ENCODE data around the gene KDM2B. TPM values are rescaled to one million over a fixed set of nuclear protein-coding genes. Genes with fewer than 3 reads are reported as not detected.

The KDM2B gene
- total RNA-seq, 2 donors from 2014 or later = 18.1 to 39.3 TPM

GRCh38 chr12:121508533-121508932 is 72.3 kb downstream of the KDM2B start:
- no peak overlapping the region for H3K27ac ChIP-seq
- intact Hi-C loops (cut with DNase I) = no loop called here
- WGBS = 89% methylated on average over 11 of the region's 11 CpGs
- no peaks in the 10 kb centered on the region for H3K27me3 ChIP-seq (replicated peaks; ENCODE audit: insufficient read depth)
- TF ChIP-seq CTCF (IDR thresholded peaks at IDR 0.05) (no peak), POLR2AphosphoS5 (IDR thresholded peaks at IDR 0.05) (no peak), POLR2A (IDR thresholded peaks at IDR 0.05) (no peak)
- H3K36me3 ChIP-seq = no peaks in the 10 kb centered on the region
- no peak for DNase-seq (ENCODE audit: low spot score)
- H3K4me1 ChIP-seq (replicated peaks) = no peaks in the 10 kb centered on the region
- H3K4me3 ChIP-seq = no peak overlapping the region
- H3K9me3 ChIP-seq = no peaks in the 10 kb centered on the region

GRCh38 chr12:121507984-121508383 is 72.8 kb downstream of the KDM2B start:
- Histone ChIP-seq H3K4me1 (replicated peaks) (no peaks in the 10 kb centered on the region), H3K27me3 (replicated peaks; ENCODE audit: insufficient read depth) (no peaks in the 10 kb centered on the region), H3K27ac (no peak overlapping the region), H3K36me3 (no peaks in the 10 kb centered on the region), H3K9me3 (no peaks in the 10 kb centered on the region), H3K4me3 (no peak overlapping the region)
- DNase-seq (ENCODE audit: low spot score) = no peak
- intact Hi-C loops (cut with DNase I) = no loop called here
- TF ChIP-seq CTCF (IDR thresholded peaks at IDR 0.05) (no peak), POLR2A (IDR thresholded peaks at IDR 0.05) (no peak), POLR2AphosphoS5 (IDR thresholded peaks at IDR 0.05) (no peak)
- WGBS = 88% methylated on average over 3 of the region's 3 CpGs

GRCh38 chr12:121507245-121507644 is 73.6 kb downstream of the KDM2B start:
- H3K9me3 ChIP-seq = no peaks in the 10 kb centered on the region
- 93% methylated on average over 8 of the region's 8 CpGs for WGBS

GRCh38 chr12:121505513-121505912 is 75.3 kb downstream of the KDM2B start:
- TF ChIP-seq POLR2A (IDR thresholded peaks at IDR 0.05) = no peak
- TF ChIP-seq POLR2AphosphoS5 (IDR thresholded peaks at IDR 0.05) = no peak
- no peak for TF ChIP-seq CTCF (IDR thresholded peaks at IDR 0.05)
- Histone ChIP-seq H3K36me3 (no peaks in the 10 kb centered on the region), H3K9me3 (no peaks in the 10 kb centered on the region), H3K27me3 (replicated peaks; ENCODE audit: insufficient read depth) (no peaks in the 10 kb centered on the region), H3K27ac (no peak overlapping the region), H3K4me1 (replicated peaks) (no peaks in the 10 kb centered on the region), H3K4me3 (no peak overlapping the region)
- WGBS = 60% methylated on average over 3 of the region's 3 CpGs
- no peak for DNase-seq (ENCODE audit: low spot score)
- intact Hi-C loops (cut with DNase I) = no loop called here

More at GRCh38 chr12:121507245-121507644, 73.6 kb downstream of the KDM2B start:
- no peak overlapping the region for H3K27ac ChIP-seq
- intact Hi-C loops (cut with DNase I) = no loop called here
- H3K27me3 ChIP-seq (replicated peaks; ENCODE audit: insufficient read depth) = no peaks in the 10 kb centered on the region
- no peak overlapping the region for H3K4me3 ChIP-seq
- no peak for DNase-seq (ENCODE audit: low spot score)
- no peak for TF ChIP-seq CTCF (IDR thresholded peaks at IDR 0.05)
- no peak for TF ChIP-seq POLR2AphosphoS5 (IDR thresholded peaks at IDR 0.05)
- no peak for TF ChIP-seq POLR2A (IDR thresholded peaks at IDR 0.05)
- H3K36me3 ChIP-seq = no peaks in the 10 kb centered on the region
- H3K4me1 ChIP-seq (replicated peaks) = no peaks in the 10 kb centered on the region

- WGBS = 94% methylated on average over 13 of the region's 13 CpGs
- TF ChIP-seq POLR2A (IDR thresholded peaks at IDR 0.05) (no peak), POLR2AphosphoS5 (IDR thresholded peaks at IDR 0.05) (no peak), CTCF (IDR thresholded peaks at IDR 0.05) (no peak)
- Histone ChIP-seq H3K27ac (no peak overlapping the region), H3K36me3 (no peaks in the 10 kb centered on the region), H3K9me3 (no peaks in the 10 kb centered on the region), H3K27me3 (replicated peaks; ENCODE audit: insufficient read depth) (no peaks in the 10 kb centered on the region), H3K4me3 (no peak overlapping the region), H3K4me1 (replicated peaks) (no peaks in the 10 kb centered on the region)
- no peak for DNase-seq (ENCODE audit: low spot score)
- intact Hi-C loops (cut with DNase I) = loop anchor here (5.0 kb wide), 2 partner anchors 123 to 178 kb away; partner anchors contain the start of gene ORAI1
These were observed 76.3 kb downstream of the KDM2B start for GRCh38 chr12:121504505-121504904.

All from prostate gland (tissue), 2 donors.